Subcutaneous abdominal adipose tissue (tissue), 5 donors: ENCODE data around the gene EPN3.

ENCODE experiments used
- H3K27ac ChIP-seq: one replicate; pipeline ENCODE4 v1.7.0; 2013; ENCODE audit warnings: low read depth, mild to moderate bottlenecking, inconsistent platforms, low read length, moderate library complexity
- H3K27me3 ChIP-seq, 5 donors: one replicate each; pipeline ENCODE4 v1.7.0; 2013; ENCODE audit warnings: low read length in 5 of 5, inconsistent platforms in 1 of 5; ENCODE audit not compliant: control insufficient read depth in 5 of 5, insufficient read depth in 4 of 5
- H3K36me3 ChIP-seq, 5 donors: one replicate each; pipeline ENCODE4 v1.7.0; 2013; ENCODE audit warnings: low read length in 5 of 5; ENCODE audit not compliant: control insufficient read depth in 5 of 5, insufficient read depth in 5 of 5
- H3K4me1 ChIP-seq, 5 donors: one replicate each; pipeline ENCODE4 v1.7.0; 2013; ENCODE audit warnings: low read length in 5 of 5, mild to moderate bottlenecking in 3 of 5, moderate library complexity in 1 of 5; ENCODE audit not compliant: control insufficient read depth in 5 of 5, insufficient read depth in 5 of 5
- H3K4me3 ChIP-seq, 5 donors: one replicate each; pipeline ENCODE4 v1.7.0; 2013; ENCODE audit warnings: low read length in 5 of 5, low read depth in 1 of 5
- H3K9ac ChIP-seq, 5 donors: one replicate each; pipeline ENCODE4 v1.7.0; 2013; ENCODE audit warnings: low read length in 5 of 5, mild to moderate bottlenecking in 4 of 5, moderate library complexity in 3 of 5
- H3K9me3 ChIP-seq, 5 donors: one replicate each; pipeline ENCODE4 v1.7.0; 2013; ENCODE audit warnings: low read length in 5 of 5; ENCODE audit not compliant: control insufficient read depth in 5 of 5
- donor health status: healthy.
- donor health status: healthy.
- donor health status: healthy.
- donor health status: healthy.
- donor health status: healthy.

Gene EPN3

GRCh38 chr17:50584749-50585148, 52.2 kb downstream of the EPN3 start:
- Histone ChIP-seq H3K27me3 (peaks cover 0 to 14% (median 4%) of the 10 kb centered on the region in 5 donors), H3K4me3 (no peak overlapping the region), H3K27ac (no peak overlapping the region), H3K4me1 (peaks cover 5 to 13% (median 11%) of the 10 kb centered on the region in 5 donors), H3K9ac (no peak overlapping the region), H3K9me3 (no peaks in the 10 kb centered on the region), H3K36me3 (no peaks in the 10 kb centered on the region)

GRCh38 chr17:50585346-50585745, 52.8 kb downstream of the EPN3 start:
- Histone ChIP-seq H3K4me3 (no peak overlapping the region), H3K9me3 (no peaks in the 10 kb centered on the region), H3K9ac (no peak overlapping the region), H3K27me3 (peaks cover 0 to 9% (median 3%) of the 10 kb centered on the region in 5 donors), H3K4me1 (peaks cover 7 to 19% (median 17%) of the 10 kb centered on the region in 5 donors), H3K27ac (no peak overlapping the region), H3K36me3 (no peaks in the 10 kb centered on the region)

GRCh38 chr17:50585891-50586290, 53.4 kb downstream of the EPN3 start:
- Histone ChIP-seq H3K27me3 (peaks cover 0 to 7% (median 0%) of the 10 kb centered on the region in 5 donors), H3K27ac (no peak overlapping the region), H3K36me3 (no peaks in the 10 kb centered on the region), H3K9ac (no peak overlapping the region), H3K4me3 (no peak overlapping the region), H3K9me3 (no peaks in the 10 kb centered on the region), H3K4me1 (peaks cover 8 to 22% (median 18%) of the 10 kb centered on the region in 5 donors)

- H3K4me1 ChIP-seq, result peaks cover 8 to 22% (median 18%) of the 10 kb centered on the region in 5 donors
- H3K27ac ChIP-seq, result no peak overlapping the region
- H3K4me3 ChIP-seq, result no peak overlapping the region
- peaks cover 0 to 7% (median 0%) of the 10 kb centered on the region in 5 donors for H3K27me3 ChIP-seq
- no peaks in the 10 kb centered on the region for H3K9me3 ChIP-seq
- no peaks in the 10 kb centered on the region for H3K36me3 ChIP-seq
- no peak overlapping the region for H3K9ac ChIP-seq
These were observed 54.1 kb downstream of the EPN3 start for GRCh38 chr17:50586421-50587247.

GRCh38 chr17:50587571-50587970, 55.0 kb downstream of the EPN3 start:
- Histone ChIP-seq H3K27me3 (peaks cover 0 to 3% (median 0%) of the 10 kb centered on the region in 5 donors), H3K4me3 (no peak overlapping the region), H3K36me3 (no peaks in the 10 kb centered on the region), H3K4me1 (peaks cover 8 to 22% (median 18%) of the 10 kb centered on the region in 5 donors), H3K9me3 (no peaks in the 10 kb centered on the region), H3K27ac (no peak overlapping the region), H3K9ac (no peak overlapping the region)

GRCh38 chr17:50588391-50589049, 56.0 kb downstream of the EPN3 start:
- no peak overlapping the region for H3K27ac ChIP-seq
- no peaks in the 10 kb centered on the region for H3K9me3 ChIP-seq
- H3K36me3 ChIP-seq, result no peaks in the 10 kb centered on the region
- peaks cover 8 to 22% (median 18%) of the 10 kb centered on the region in 5 donors for H3K4me1 ChIP-seq
- H3K4me3 ChIP-seq, result no peak overlapping the region
- H3K27me3 ChIP-seq, result peaks cover 0 to 3% (median 0%) of the 10 kb centered on the region in 5 donors
- H3K9ac ChIP-seq, result no peak overlapping the region

- no peaks in the 10 kb centered on the region for H3K9me3 ChIP-seq
- peaks cover 8 to 22% (median 18%) of the 10 kb centered on the region in 5 donors for H3K4me1 ChIP-seq
- no peaks in the 10 kb centered on the region for H3K27me3 ChIP-seq
- H3K36me3 ChIP-seq, result no peaks in the 10 kb centered on the region
- H3K27ac ChIP-seq, result no peak overlapping the region
- no peak overlapping the region for H3K9ac ChIP-seq
- H3K4me3 ChIP-seq, result peak overlapping the region in 1 of 5 donors; percentile 2
These were observed 56.7 kb downstream of the EPN3 start for GRCh38 chr17:50589095-50589705.

DNA sequence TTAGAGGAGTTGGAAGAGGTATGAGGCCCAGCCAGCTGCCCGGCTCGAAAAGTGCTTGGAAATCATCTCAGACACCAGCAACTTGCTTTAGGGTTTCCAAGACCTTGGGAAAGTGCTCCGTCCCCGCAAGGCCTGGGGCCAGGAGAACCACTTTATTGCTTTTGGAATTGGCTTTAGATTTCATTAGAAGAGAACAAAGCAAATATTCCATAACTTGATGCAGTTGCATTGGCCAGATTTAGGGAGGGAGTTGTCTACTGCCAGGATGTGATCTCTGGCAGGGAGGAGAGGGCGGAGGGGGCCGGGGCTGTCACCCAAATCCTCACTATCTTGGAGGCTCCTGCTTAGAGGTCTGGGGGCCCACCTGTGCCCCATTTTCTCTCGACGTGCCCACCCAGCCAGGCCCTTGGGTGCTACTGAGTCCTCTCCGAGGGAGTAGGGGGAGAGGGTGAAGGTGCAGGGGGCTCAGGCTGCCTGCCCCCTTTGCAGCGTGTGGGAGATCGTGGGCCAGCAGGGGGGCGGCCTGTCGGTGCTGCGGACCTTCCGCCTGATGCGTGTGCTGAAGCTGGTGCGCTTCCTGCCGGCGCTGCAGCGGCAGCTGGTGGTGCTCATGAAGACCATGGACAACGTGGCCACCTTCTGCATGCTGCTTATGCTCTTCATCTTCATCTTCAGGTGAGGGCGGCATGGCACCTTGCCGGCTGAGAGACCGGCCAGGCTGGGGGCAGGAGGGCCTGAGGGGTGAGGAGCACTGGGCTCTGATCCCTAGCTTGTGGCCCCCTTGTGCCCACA, 58.6 kb downstream of the EPN3 start:
- Histone ChIP-seq H3K9me3 (no peaks in the 10 kb centered on the region), H3K4me1 (peaks cover 8 to 22% (median 18%) of the 10 kb centered on the region in 5 donors), H3K36me3 (no peaks in the 10 kb centered on the region), H3K27me3 (no peaks in the 10 kb centered on the region), H3K9ac (no peak overlapping the region), H3K27ac (no peak overlapping the region), H3K4me3 (no peak overlapping the region)

DNA sequence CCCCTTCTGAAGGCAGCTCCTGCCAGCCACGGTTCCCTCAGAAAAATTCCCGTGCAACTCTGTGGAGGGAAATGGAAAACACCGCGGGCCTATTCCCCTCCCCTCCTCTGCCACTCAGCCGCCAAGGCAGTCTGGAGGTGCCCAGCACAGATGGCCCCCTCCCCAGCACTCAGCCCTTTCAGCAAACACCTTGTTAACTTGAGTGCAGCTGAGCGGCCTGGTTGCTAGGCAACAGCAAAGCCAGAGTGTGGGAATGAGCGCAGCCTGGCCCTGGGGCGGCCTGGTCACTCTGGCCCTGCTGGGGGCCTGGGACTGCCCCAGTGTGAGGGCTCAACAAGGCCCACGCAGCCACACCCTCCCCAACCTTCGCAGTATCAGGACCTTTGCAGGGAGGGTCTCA, 60.8 kb downstream of the EPN3 start:
- no peak overlapping the region for H3K27ac ChIP-seq
- H3K4me3 ChIP-seq, result no peak overlapping the region
- H3K4me1 ChIP-seq, result peaks cover 8 to 22% (median 18%) of the 10 kb centered on the region in 5 donors

More for the DNA sequence above, 60.8 kb downstream of the EPN3 start:
- Histone ChIP-seq H3K27me3 (no peaks in the 10 kb centered on the region), H3K36me3 (no peaks in the 10 kb centered on the region), H3K9ac (no peak overlapping the region), H3K9me3 (no peaks in the 10 kb centered on the region)
